ENCODE data around the gene CYP2U1.

CYP2U1 gene

DNA sequence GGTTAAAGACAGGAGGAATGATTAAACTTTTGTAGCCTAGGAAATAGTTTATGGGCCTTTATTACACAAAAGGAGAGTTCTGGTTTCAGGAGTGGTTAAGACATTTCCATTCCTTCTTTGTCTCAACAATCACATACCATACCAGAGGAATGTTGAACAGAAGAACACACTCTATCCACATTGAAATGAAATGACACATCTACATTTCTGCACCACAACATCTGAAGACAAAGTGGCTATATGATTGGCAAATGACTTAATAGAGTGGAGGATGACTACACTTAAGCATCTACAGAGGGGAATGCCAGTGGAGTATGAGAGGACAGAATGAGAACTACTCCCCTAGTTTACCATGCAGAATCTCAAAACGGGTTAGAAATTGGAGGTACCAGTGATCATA, 8.0 kb downstream of the CYP2U1 start:
- Histone ChIP-seq H4K20me1 (ENCODE audit: insufficient read depth, low read length) (no peaks in the 10 kb centered on the region), H3K4me2 (ENCODE audit: low read depth, low read length) (no peak overlapping the region), H3K9ac (ENCODE audit: low read length) (no peak overlapping the region), H2AFZ (ENCODE audit: low read length) (no peak overlapping the region), H3F3A (ENCODE audit: insufficient read depth, low read length) (no peaks in the 10 kb centered on the region), H3K9me2 (replicated peaks; ENCODE audit: insufficient read depth, low read length) (no peaks in the 10 kb centered on the region), H3K36me3 (replicated peaks; ENCODE audit: insufficient read depth, low read length) (no peaks in the 10 kb centered on the region), H3K4me3 (ENCODE audit: low read length) (no peak overlapping the region), H3K79me2 (ENCODE audit: low read length) (no peaks in the 10 kb centered on the region), H3K27ac (ENCODE audit: low read length) (no peak overlapping the region), H3K9me3 (replicated peaks; ENCODE audit: insufficient read depth, low read length) (no peaks in the 10 kb centered on the region), H3K4me1 (ENCODE audit: low read length) (peaks cover 8% of the 10 kb centered on the region), H3K27me3 (replicated peaks; ENCODE audit: insufficient read depth, low read length) (no peaks in the 10 kb centered on the region)
- TF ChIP-seq EZH2 (optimal IDR thresholded peaks at IDR 0.05; ENCODE audit: low read depth, low read length) (no peak), EZH2phosphoT487 (IDR thresholded peaks at IDR 0.05; ENCODE audit: low read length) (no peak)
- TF ChIP-seq, protein P1, sequence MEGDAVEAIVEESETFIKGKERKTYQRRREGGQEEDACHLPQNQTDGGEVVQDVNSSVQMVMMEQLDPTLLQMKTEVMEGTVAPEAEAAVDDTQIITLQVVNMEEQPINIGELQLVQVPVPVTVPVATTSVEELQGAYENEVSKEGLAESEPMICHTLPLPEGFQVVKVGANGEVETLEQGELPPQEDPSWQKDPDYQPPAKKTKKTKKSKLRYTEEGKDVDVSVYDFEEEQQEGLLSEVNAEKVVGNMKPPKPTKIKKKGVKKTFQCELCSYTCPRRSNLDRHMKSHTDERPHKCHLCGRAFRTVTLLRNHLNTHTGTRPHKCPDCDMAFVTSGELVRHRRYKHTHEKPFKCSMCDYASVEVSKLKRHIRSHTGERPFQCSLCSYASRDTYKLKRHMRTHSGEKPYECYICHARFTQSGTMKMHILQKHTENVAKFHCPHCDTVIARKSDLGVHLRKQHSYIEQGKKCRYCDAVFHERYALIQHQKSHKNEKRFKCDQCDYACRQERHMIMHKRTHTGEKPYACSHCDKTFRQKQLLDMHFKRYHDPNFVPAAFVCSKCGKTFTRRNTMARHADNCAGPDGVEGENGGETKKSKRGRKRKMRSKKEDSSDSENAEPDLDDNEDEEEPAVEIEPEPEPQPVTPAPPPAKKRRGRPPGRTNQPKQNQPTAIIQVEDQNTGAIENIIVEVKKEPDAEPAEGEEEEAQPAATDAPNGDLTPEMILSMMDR (IDR thresholded peaks at IDR 0.05; ENCODE audit: low read length), result no peak
- no peak for DNase-seq

DNA sequence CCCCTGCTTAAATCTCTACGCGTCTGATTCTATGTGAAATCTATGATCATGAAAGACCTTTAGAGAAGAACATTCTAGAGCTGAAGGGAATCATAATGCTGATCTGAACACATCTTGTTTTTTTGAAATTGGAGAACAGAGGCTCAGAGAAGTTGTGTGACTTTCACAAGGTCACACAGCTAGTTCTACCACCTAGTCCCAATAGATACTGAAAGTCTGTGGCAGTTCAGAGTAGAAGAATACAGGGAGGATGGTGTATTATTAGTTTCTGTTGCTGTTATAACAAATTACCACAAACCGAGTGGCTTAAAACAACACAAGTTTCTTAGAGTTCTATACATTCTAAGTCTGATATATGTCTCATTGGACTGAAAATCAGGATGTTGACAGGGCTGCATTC, 14.5 kb downstream of the CYP2U1 start:
- H3K36me3 ChIP-seq (replicated peaks; ENCODE audit: insufficient read depth, low read length), result no peaks in the 10 kb centered on the region
- H3K4me2 ChIP-seq (ENCODE audit: low read depth, low read length), result no peak overlapping the region

DNA sequence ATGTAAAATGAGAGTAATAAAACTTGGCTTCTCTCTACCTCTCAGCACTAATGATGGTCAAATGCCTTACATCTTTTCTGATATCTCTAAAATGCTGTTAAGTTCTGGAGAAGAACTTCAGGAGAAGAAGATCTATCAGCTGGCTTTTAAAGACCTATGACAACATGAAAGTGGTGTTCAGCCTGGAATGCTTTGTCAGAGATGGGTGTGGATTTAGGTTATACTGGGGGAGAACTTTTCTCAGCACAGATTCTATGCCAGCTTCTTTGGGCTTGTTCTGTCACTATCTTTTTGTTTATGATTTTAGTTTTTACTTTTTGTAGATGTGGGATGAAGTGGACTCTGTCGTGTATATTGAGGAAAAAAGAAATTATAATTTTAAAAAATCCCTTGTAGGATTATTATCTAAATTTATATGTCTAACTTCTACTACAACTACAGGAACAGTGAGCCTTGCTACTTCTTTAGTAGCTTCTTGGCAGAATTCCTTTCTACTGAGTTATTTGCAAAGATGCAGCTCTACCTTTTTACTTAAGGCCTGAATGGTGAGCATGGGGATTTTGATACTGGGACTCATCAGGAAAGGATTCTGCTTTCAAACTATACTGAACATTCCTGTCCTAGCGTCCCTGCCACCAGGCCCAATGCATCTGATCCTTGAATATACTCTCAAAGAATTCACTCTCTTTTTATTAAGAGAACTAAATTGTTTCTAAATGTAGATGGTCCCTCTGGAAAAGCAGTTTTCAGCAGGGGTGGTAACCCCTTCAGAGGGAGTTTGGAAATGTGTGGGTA, 19.6 kb downstream of the CYP2U1 start:
- Histone ChIP-seq H3K27ac (ENCODE audit: low read length) (no peak overlapping the region), H3K27me3 (replicated peaks; ENCODE audit: insufficient read depth, low read length) (no peaks in the 10 kb centered on the region), H3K79me2 (ENCODE audit: low read length) (no peaks in the 10 kb centered on the region), H3K4me3 (ENCODE audit: low read length) (no peak overlapping the region), H4K20me1 (ENCODE audit: insufficient read depth, low read length) (no peaks in the 10 kb centered on the region), H3K4me1 (ENCODE audit: low read length) (no peaks in the 10 kb centered on the region), H2AFZ (ENCODE audit: low read length) (no peak overlapping the region), H3K4me2 (ENCODE audit: low read depth, low read length) (no peak overlapping the region), H3F3A (ENCODE audit: insufficient read depth, low read length) (no peaks in the 10 kb centered on the region), H3K9me3 (replicated peaks; ENCODE audit: insufficient read depth, low read length) (no peaks in the 10 kb centered on the region), H3K36me3 (replicated peaks; ENCODE audit: insufficient read depth, low read length) (no peaks in the 10 kb centered on the region), H3K9me2 (replicated peaks; ENCODE audit: insufficient read depth, low read length) (no peaks in the 10 kb centered on the region), H3K9ac (ENCODE audit: low read length) (no peak overlapping the region)
- no peak for DNase-seq
- TF ChIP-seq EZH2 (optimal IDR thresholded peaks at IDR 0.05; ENCODE audit: low read depth, low read length) (no peak), EZH2phosphoT487 (IDR thresholded peaks at IDR 0.05; ENCODE audit: low read length) (no peak)

More for the DNA sequence above, 14.5 kb downstream of the CYP2U1 start:
- no peaks in the 10 kb centered on the region for H3K9me2 ChIP-seq (replicated peaks; ENCODE audit: insufficient read depth, low read length)
- no peaks in the 10 kb centered on the region for H3K27me3 ChIP-seq (replicated peaks; ENCODE audit: insufficient read depth, low read length)
- no peaks in the 10 kb centered on the region for H3K4me1 ChIP-seq (ENCODE audit: low read length)
- no peaks in the 10 kb centered on the region for H3F3A ChIP-seq (ENCODE audit: insufficient read depth, low read length)
- H4K20me1 ChIP-seq (ENCODE audit: insufficient read depth, low read length), result no peaks in the 10 kb centered on the region
- H2AFZ ChIP-seq (ENCODE audit: low read length), result no peak overlapping the region
- no peaks in the 10 kb centered on the region for H3K79me2 ChIP-seq (ENCODE audit: low read length)
- H3K9ac ChIP-seq (ENCODE audit: low read length), result no peak overlapping the region
- no peak overlapping the region for H3K27ac ChIP-seq (ENCODE audit: low read length)
- H3K9me3 ChIP-seq (replicated peaks; ENCODE audit: insufficient read depth, low read length), result no peaks in the 10 kb centered on the region
- no peak for DNase-seq
- no peak overlapping the region for H3K4me3 ChIP-seq (ENCODE audit: low read length)
- TF ChIP-seq EZH2phosphoT487 (IDR thresholded peaks at IDR 0.05; ENCODE audit: low read length) (no peak), EZH2 (optimal IDR thresholded peaks at IDR 0.05; ENCODE audit: low read depth, low read length) (no peak)
- TF ChIP-seq, protein P1 (IDR thresholded peaks at IDR 0.05; ENCODE audit: low read length), result no peak

DNA sequence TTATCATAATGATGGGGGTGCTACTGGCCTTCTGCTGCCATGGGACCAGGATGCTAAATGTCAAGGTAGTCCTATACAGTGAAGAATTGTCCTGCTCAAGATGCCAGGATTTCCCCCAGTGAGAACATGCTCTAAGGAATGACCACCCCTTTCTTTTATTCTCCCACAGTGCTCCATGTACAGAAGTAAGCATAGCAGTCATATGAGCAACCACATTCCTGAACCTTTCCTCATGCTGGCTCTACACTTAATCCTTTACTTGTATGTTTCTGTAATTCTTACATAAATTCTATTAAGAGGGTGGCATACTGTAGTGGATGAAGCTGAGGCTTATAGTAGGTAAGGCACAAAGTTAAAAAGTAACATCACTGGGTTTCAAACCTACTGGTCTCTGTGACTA, 20.2 kb downstream of the CYP2U1 start:
- Histone ChIP-seq H3K27me3 (replicated peaks; ENCODE audit: insufficient read depth, low read length) (no peaks in the 10 kb centered on the region), H4K20me1 (ENCODE audit: insufficient read depth, low read length) (no peaks in the 10 kb centered on the region), H3K36me3 (replicated peaks; ENCODE audit: insufficient read depth, low read length) (no peaks in the 10 kb centered on the region), H3K9me3 (replicated peaks; ENCODE audit: insufficient read depth, low read length) (no peaks in the 10 kb centered on the region), H3K4me2 (ENCODE audit: low read depth, low read length) (no peak overlapping the region), H3K79me2 (ENCODE audit: low read length) (no peaks in the 10 kb centered on the region), H2AFZ (ENCODE audit: low read length) (no peak overlapping the region), H3K9ac (ENCODE audit: low read length) (no peak overlapping the region), H3K9me2 (replicated peaks; ENCODE audit: insufficient read depth, low read length) (no peaks in the 10 kb centered on the region), H3F3A (ENCODE audit: insufficient read depth, low read length) (no peaks in the 10 kb centered on the region), H3K27ac (ENCODE audit: low read length) (no peak overlapping the region), H3K4me3 (ENCODE audit: low read length) (no peak overlapping the region), H3K4me1 (ENCODE audit: low read length) (no peaks in the 10 kb centered on the region)
- TF ChIP-seq EZH2phosphoT487 (IDR thresholded peaks at IDR 0.05; ENCODE audit: low read length), result no peak
- TF ChIP-seq, protein P1 (IDR thresholded peaks at IDR 0.05; ENCODE audit: low read length), result no peak
- TF ChIP-seq EZH2 (optimal IDR thresholded peaks at IDR 0.05; ENCODE audit: low read depth, low read length), result no peak
- DNase-seq, result no peak

All from MM.1S (cell line).